HepG2 (cell line): ENCODE data around the gene B3GNT7.
A peak's percentile ranks its signal among the peaks of the same experiment; 100 is the strongest.
"Not testable (repeated sequence)": the region's sequence is repeated elsewhere in the genome, so short reads cannot be mapped to it uniquely, and the experiment has no call there.

Experiments used
- BCLAF1 ChIP-seq: fragments of 450-650 bp; IDR thresholded peaks from 2 replicates; pipeline ENCODE4 v1.6.1; 2017; ENCODE audit warnings: mild to moderate bottlenecking
- CTCF ChIP-seq: sonication (generic); formaldehyde crosslinking; IDR thresholded peaks from 2 replicates; pipeline ENCODE4 v1.5.0; 2020; ENCODE audit warnings: mild to moderate bottlenecking, missing genetic modification reagents, moderate library complexity
- DNMT1 ChIP-seq: sonication (generic); formaldehyde crosslinking; IDR thresholded peaks from 2 replicates; pipeline ENCODE4 v1.5.1; 2020; ENCODE audit warnings: mild to moderate bottlenecking, missing genetic modification reagents
- HDAC1 ChIP-seq: sonication (generic); formaldehyde crosslinking; IDR thresholded peaks from 2 replicates; pipeline ENCODE4 v1.5.1; 2020; ENCODE audit warnings: mild to moderate bottlenecking, missing genetic modification reagents
- HMG20B ChIP-seq: conservative IDR thresholded peaks from 2 replicates; pipeline ENCODE4 v1.6.1; 2016; ENCODE audit warnings: missing genetic modification reagents, missing compliant biosample characterization
- KDM5A ChIP-seq: fragments of 200-600 bp; sonication (generic); IDR thresholded peaks from 2 replicates; pipeline ENCODE4 v1.7.0; 2018; ENCODE audit warnings: antibody characterized with exemption, mild to moderate bottlenecking, low read length, borderline replicate concordance
- MEIS1 ChIP-seq: sonication (generic); formaldehyde crosslinking; IDR thresholded peaks from 2 replicates; pipeline ENCODE4 v1.9.0; 2021; ENCODE audit warnings: mild to moderate bottlenecking, missing genetic modification reagents, moderate library complexity, borderline replicate concordance
- POLR2AphosphoS5 ChIP-seq: IDR thresholded peaks from 2 replicates; pipeline ENCODE4 v1.6.1; 2012; ENCODE audit warnings: low read depth, low read length
- RAD51 ChIP-seq: fragments of 450-650 bp; IDR thresholded peaks from 2 replicates; pipeline ENCODE4 v1.6.1; 2016; ENCODE audit warnings: borderline replicate concordance
- RBM22 ChIP-seq: fragments of 200-400 bp; formaldehyde crosslinking; optimal IDR thresholded peaks from 2 replicates; pipeline ENCODE3; 2017; ENCODE audit warnings: mild to moderate bottlenecking, low read length, moderate library complexity
- ZNF607 ChIP-seq: sonication (generic); formaldehyde crosslinking; IDR thresholded peaks from 2 replicates; pipeline ENCODE4 v1.5.1; 2020; ENCODE audit warnings: missing genetic modification reagents, mild to moderate bottlenecking, borderline replicate concordance
- ZSCAN20 ChIP-seq: sonication (generic); formaldehyde crosslinking; IDR thresholded peaks from 2 replicates; pipeline ENCODE4 v1.4.0; 2020; ENCODE audit warnings: missing genetic modification reagents, mild to moderate bottlenecking, borderline replicate concordance
- ZZZ3 ChIP-seq: sonication (generic); formaldehyde crosslinking; IDR thresholded peaks from 2 replicates; pipeline ENCODE4 v1.4.0; 2020; ENCODE audit warnings: missing genetic modification reagents, mild to moderate bottlenecking, borderline replicate concordance
- TF ChIP-seq, protein P1 (sequence below): sonication (generic); formaldehyde crosslinking; IDR thresholded peaks from 2 replicates; pipeline ENCODE4 v1.4.0; 2020; ENCODE audit warnings: missing genetic modification reagents, borderline replicate concordance

DNA sequence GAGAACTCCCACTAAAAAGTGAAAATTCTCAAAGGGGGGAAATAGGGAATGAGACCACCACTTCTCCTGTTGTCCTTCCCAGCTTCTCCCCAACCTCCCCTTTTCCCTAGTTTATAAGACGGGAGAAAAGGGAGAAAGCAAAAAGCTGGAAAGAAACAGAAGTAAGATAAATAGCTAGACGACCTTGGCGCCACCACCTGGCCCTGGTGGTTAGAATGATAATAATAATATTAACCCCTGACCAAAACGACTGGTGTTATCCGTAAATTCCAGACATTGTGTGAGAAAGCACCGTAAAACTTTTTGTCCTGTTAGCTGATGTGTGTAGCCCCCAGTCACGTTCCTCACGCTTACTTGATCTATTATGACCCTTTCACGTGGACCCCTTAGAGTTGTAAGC lies 12.8 kb downstream of the B3GNT7 start:
- not testable (repeated sequence) for TF ChIP-seq DNMT1 (CRISPR knock-in tag); ZZZ3 (CRISPR knock-in tag); RAD51; ZNF607 (CRISPR knock-in tag); KDM5A; POLR2AphosphoS5; HMG20B (CRISPR knock-in tag); ZSCAN20 (CRISPR knock-in tag); RBM22; BCLAF1; HDAC1 (CRISPR knock-in tag); MEIS1 (CRISPR knock-in tag)
- TF ChIP-seq, protein P1, sequence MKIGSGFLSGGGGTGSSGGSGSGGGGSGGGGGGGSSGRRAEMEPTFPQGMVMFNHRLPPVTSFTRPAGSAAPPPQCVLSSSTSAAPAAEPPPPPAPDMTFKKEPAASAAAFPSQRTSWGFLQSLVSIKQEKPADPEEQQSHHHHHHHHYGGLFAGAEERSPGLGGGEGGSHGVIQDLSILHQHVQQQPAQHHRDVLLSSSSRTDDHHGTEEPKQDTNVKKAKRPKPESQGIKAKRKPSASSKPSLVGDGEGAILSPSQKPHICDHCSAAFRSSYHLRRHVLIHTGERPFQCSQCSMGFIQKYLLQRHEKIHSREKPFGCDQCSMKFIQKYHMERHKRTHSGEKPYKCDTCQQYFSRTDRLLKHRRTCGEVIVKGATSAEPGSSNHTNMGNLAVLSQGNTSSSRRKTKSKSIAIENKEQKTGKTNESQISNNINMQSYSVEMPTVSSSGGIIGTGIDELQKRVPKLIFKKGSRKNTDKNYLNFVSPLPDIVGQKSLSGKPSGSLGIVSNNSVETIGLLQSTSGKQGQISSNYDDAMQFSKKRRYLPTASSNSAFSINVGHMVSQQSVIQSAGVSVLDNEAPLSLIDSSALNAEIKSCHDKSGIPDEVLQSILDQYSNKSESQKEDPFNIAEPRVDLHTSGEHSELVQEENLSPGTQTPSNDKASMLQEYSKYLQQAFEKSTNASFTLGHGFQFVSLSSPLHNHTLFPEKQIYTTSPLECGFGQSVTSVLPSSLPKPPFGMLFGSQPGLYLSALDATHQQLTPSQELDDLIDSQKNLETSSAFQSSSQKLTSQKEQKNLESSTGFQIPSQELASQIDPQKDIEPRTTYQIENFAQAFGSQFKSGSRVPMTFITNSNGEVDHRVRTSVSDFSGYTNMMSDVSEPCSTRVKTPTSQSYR (CRISPR knock-in tag) = not testable (repeated sequence)
- 0 out of 2 replicates have a peak, but pooled peaks have one; percentile 23 for TF ChIP-seq CTCF (CRISPR knock-in tag)
